ENCODE measurements around the gene COMTD1.
"Not testable (repeated sequence)": the region's sequence is repeated elsewhere in the genome, so short reads cannot be mapped to it uniquely, and the experiment has no call there.

The COMTD1 gene

GRCh38 chr10:75212343-75212742, 23.4 kb downstream of the COMTD1 start:
- no peak for DNase-seq

- peak; percentile 27 to 42 for DNase-seq
These were observed 24.6 kb downstream of the COMTD1 start for GRCh38 chr10:75211007-75211691.

GRCh38 chr10:75210282-75211006, 25.3 kb downstream of the COMTD1 start, which contains the start of gene VDAC2:
Gene VDAC2 (plus strand): TSS chr10:75210796. CDS start chr10:75211159, 363 bp downstream.
- peak; percentile 95 to 96 for DNase-seq

DNA sequence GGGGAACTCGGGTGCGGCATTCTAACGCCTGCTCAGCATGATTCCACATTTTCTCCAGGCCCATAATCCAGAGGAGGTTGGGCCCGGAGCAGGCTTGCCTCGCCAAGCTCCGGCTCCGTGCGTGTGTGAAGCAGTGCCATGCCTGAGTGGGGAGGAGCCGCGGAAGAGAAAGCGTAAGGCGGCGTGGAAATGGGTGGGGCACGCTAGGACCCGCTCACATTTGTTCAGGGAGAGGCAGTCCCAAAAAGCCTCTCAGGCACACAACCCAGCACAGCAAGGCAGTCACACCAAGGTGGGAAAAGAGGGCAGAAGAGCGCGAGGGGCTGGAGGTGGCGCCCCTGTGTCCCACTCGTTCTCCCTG, 25.9 kb downstream of the COMTD1 start:
- DNase-seq, result peak; percentile 79 to 80

- no peak for DNase-seq
These were observed 26.5 kb downstream of the COMTD1 start for GRCh38 chr10:75209086-75209920.

GRCh38 chr10:75208181-75208580, 27.6 kb downstream of the COMTD1 start:
- DNase-seq, result no peak

DNA sequence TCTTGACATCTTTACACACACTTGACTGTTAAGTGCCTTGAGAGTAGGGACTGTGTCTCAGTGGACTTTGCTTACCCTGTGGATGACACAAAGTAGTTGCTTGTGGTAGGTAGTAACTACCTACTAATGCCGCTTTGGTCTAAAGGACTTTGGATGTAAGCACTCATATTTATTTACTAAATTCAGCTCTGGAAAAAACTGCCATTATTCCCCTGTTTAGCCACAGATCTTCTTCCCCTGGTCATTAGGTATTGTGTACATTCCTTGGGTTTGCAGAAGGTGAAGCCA, 28.0 kb downstream of the COMTD1 start:
- no peak for DNase-seq

GRCh38 chr10:75207079-75207856, 28.5 kb downstream of the COMTD1 start:
- no peak for DNase-seq

DNA sequence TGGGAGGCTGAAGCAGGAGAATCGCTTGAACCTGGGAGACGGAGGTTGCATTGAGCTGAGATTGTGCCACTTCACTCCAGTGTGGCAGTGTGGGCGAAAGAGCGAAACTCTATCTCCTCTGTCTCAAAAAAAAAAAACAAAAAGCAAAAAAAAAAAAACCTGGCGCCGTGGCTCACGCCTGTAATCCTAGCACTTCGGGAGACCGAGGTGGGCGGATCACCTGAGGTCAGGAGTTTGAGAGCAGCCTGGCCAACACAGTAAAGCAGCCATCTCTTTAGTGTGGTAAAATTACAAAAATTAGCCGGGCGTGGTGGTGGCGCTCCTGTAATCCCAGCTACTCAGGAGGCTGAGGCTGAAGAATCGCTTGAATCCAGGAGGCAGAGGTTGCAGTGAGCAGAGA, 29.1 kb downstream of the COMTD1 start:
- not testable (repeated sequence) for DNase-seq

DNA sequence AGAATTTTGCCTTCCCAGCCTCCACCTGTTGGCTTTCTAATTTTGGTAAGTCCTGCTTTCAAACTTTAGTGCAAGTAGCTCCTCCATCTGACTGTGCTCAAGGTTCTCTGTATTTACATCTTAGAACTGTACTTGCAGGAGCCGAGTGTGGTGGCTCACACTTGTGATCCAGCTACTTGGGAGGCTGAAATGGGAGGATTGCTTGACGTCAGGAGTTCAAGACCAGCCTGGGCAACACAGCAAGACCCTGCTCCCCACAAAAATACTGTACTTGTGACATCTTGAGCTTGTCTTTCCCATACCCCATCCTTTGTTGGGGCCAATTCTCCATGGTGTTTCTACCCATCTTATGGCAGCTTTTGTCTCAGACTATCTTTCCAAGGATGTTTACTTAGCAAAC, 29.8 kb downstream of the COMTD1 start:
- no peak for DNase-seq

- no peak for DNase-seq
These were observed 32.0 kb downstream of the COMTD1 start for GRCh38 chr10:75203724-75204123.

DNA sequence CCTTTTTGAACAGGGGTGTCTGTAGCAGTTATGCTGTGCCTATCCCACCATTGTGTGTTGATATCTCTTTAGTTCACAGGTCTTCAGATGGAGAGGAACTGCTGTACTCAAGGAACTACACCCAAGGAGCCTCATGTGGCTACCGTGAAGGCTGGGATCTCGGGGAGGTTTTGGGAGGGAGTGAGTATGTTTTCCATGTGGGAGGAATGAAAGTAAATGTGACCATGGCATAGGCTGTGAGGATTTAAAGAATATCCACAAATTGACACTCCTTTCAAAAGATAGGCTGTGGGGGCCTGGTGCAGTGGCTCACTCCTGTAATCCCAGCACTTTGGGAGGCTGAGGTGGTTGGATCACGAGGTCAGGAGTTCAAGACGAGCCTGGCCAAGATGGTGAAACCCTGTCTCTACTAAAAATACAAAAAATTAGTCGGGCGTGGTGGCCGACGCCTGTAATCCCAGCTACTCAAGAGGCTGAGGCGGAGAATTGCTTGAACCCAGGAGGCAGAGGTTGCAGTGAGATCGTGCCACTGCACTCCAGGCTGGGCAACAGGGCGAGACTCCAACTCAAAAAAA, 32.6 kb downstream of the COMTD1 start:
- not testable (repeated sequence) for DNase-seq

DNA sequence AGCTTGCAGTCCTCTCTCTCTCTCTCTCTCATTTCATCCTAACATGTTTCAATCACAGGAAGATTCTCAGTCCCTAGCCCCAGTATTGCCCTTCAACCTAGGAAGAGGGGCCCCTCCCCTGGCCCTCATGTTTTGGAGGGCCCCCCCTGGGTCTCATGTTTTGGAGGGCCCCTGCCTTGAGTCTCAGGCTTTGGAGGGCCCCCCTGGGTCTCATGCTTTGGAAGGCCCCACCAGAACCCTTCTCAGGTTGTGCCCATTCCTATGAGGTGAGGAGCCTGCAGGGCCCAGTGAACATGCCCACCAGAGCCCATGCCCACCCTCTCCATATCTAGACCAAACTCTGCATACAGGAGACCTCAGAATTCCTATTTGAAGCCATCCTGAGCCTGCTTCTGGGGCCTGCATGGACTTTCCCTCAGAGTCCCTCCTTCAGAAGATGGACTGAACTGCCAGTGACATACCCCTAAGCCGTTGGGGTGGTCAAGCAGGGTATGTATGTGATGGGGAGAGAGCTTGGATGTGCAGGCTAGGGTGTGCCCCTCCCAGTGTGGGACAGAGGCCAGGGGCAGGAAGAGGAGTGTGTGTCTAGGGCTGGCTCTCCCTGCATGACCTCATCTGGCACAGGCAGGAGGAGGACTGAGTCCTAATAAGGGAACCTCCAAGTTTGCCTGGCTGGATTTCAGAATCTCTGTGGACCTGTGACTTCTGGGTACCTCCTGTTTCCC, 33.3 kb downstream of the COMTD1 start:
- no peak for DNase-seq

DNA sequence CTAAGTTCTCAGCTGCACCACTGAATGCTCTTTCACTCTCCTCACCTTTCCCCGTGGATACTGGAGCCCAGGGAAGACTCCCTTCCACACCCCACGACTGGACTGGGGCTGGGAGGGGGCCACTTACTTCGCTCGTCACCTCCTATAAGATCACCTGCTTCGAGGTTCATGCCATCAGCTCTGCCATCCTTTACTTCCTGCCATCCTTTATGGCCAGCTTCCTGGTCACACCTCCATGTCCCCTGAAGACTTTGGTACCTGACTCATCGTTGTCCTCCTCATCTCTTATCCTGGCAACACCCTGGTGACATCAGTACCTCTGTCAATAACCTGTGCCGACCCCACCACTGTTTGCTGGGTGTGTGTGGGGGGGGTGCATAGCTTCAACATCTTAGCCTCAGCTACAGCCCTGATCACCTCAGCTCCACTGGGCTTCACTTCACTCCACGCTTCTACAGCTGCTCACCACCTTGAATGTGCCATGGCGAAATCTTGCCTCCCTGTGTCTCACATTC, 33.9 kb downstream of the COMTD1 start:
- no peak for DNase-seq

- DNase-seq, result not testable (repeated sequence)
These were observed 35.8 kb downstream of the COMTD1 start for GRCh38 chr10:75199949-75200348.

DNA sequence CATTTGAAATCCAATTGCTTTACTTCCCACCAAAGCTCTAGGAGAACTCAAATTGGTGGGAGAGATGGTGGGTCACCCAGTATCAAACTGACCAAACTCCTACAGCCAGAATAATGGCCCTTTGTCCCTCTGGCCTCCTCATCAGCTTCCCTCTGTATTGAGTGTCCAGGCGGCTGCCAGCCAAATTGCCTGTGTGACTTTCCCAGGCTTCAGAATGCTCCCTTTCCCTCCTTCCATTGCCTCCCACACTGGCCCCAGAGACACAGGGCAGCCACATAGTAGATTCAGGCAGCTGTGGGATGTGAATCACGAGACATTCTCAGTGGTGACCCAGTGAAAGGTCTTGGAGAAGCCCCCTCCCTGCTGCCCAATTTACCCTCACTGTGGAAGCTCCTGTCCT, 37.9 kb downstream of the COMTD1 start:
- DNase-seq, result no peak

GRCh38 chr10:75197066-75197465, 38.7 kb downstream of the COMTD1 start:
- no peak for DNase-seq

GRCh38 chr10:75195035-75195763, 40.6 kb downstream of the COMTD1 start:
- no peak for DNase-seq

- not testable (repeated sequence) for DNase-seq
These were observed 41.1 kb downstream of the COMTD1 start for GRCh38 chr10:75194625-75195024.

DNA sequence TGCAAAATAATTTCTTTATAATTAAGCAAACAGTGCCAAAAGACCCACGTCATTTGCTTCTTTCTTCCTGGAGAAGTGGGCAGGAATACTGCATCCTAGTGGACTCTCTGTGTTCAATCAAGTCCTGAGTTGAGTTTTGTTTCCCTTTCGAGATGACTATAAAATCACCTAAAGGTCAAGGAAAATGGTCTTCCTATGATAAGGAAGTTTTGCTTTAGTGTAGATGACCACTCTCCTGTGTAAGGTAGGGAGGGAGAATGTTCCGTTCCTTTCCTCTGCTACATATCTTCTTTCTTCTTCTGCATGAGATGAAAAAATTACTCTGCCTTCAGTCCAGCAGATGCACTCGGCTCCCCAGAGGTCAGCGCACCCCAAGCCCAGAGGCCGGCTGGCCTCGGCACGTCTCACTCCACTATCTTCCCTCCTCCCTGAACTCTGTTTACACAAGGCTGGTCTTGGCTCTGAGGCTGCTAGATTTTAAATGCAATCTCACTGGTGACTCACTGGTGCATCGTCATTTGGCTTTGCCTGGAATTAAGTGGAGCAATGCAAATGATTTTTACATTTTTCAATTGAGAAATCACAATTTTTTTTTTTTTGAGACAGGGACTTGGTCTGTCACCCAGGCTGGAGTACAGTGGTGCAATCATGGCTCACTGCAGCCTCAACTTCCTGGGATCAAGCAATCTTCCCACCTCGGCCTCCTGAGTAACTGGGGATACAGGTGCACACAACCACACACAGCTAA, 43.8 kb downstream of the COMTD1 start:
- peak in 1 of 2 donors; percentile 44 for DNase-seq

Data from CD4-positive, alpha-beta T cell treated with Interleukin-1 beta for 1 hour (primary cell).